ENCODE measurements around the gene ZNF223.
A peak's percentile ranks its signal among the peaks of the same experiment; 100 is the strongest.

ZNF223 gene

DNA sequence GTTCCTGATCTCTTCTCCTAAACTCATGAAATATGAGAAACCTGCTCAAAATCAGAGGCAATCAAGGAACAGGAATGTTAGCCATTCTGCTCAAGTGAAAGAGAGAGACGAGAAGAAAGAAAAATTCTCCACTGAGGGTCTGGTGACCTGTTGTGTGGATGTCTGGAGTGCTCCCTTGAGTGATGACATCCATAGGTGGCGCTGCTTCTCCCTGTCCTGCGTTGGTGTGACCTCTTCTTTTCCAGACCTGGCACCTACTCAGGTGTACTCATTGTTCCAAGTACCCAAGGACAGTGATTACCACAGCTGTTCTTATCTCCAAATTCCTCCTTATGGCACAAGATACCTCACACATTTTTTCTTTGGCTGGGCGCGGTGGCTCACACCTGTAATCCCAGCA is 4.0 kb downstream of the ZNF223 start:
- no peak overlapping the region for H3K9ac ChIP-seq
- H3K4me2 ChIP-seq = no peak overlapping the region
- H3K27ac ChIP-seq = no peak overlapping the region
- no peak for TF ChIP-seq Cebpa-rat (IDR thresholded peaks at IDR 0.05)
- peaks cover 7 to 17% (median 16%) of the 10 kb centered on the region in 10 experiments; a peak in 15 of 20 replicates for H3K4me1 ChIP-seq
- H3K27me3 ChIP-seq = no peaks in the 10 kb centered on the region; a peak in 1 of 22 replicates
- peaks cover 15 to 51% (median 26%) of the 10 kb centered on the region in 11 experiments; a peak in 20 of 22 replicates for H3K9me3 ChIP-seq (replicated peaks in 1 of 11)
- H3K4me3 ChIP-seq = no peak overlapping the region
- peaks cover 32 to 70% (median 51%) of the 10 kb centered on the region in 11 experiments; a peak in 21 of 22 replicates for H3K36me3 ChIP-seq
- no peaks in the 10 kb centered on the region for H4K20me1 ChIP-seq

GRCh38 chr19:44059229-44059628 is 7.4 kb downstream of the ZNF223 start:
- Histone ChIP-seq H3K4me1 (peaks cover 0 to 16% (median 9%) of the 10 kb centered on the region in 10 experiments; a peak in 9 of 20 replicates), H3K27me3 (no peaks in the 10 kb centered on the region), H3K9ac (no peak overlapping the region), H3K9me3 (replicated peaks in 1 of 11) (peaks cover 19 to 61% (median 29%) of the 10 kb centered on the region in 11 experiments), H3K4me2 (peak overlapping the region in 5 of 11 experiments; percentile 10 to 48 (median 42); a peak in 10 of 22 replicates), H3K36me3 (peaks cover 66 to 100% (median 83%) of the 10 kb centered on the region in 11 experiments), H4K20me1 (no peaks in the 10 kb centered on the region), H3K4me3 (no peak overlapping the region), H3K27ac (no peak overlapping the region)
- no peak for TF ChIP-seq Cebpa-rat (IDR thresholded peaks at IDR 0.05)

DNA sequence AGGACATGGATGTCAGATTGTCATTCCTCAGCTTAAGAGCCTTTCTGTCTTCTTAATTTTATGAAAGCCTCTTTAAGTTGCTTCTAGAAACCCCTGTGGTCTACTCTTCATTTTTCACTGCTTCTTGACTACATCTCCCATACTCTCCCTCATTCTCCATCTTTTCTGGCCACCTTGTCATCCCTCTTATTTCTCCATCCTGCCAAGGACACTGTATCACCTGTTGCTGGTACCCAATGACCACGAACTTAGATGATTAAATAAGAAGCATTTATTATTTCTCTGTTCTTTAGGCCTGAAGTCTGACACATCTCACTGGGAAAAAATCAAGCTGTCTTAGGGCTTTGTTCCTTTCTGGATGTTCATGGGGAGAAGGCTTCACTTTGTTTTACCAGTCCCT is 9.2 kb downstream of the ZNF223 start:
- H3K27me3 ChIP-seq = no peaks in the 10 kb centered on the region
- H3K36me3 ChIP-seq = peaks cover 67 to 100% (median 84%) of the 10 kb centered on the region in 11 experiments
- H3K9me3 ChIP-seq (replicated peaks in 1 of 11) = peaks cover 21 to 61% (median 35%) of the 10 kb centered on the region in 11 experiments
- no peak overlapping the region for H3K9ac ChIP-seq
- H3K4me2 ChIP-seq = no peak overlapping the region
- no peak overlapping the region for H3K27ac ChIP-seq
- H3K4me1 ChIP-seq = peaks cover 0 to 16% (median 9%) of the 10 kb centered on the region in 10 experiments; a peak in 9 of 20 replicates
- TF ChIP-seq Cebpa-rat (IDR thresholded peaks at IDR 0.05) = no peak
- no peak overlapping the region for H3K4me3 ChIP-seq
- H4K20me1 ChIP-seq = no peaks in the 10 kb centered on the region

DNA sequence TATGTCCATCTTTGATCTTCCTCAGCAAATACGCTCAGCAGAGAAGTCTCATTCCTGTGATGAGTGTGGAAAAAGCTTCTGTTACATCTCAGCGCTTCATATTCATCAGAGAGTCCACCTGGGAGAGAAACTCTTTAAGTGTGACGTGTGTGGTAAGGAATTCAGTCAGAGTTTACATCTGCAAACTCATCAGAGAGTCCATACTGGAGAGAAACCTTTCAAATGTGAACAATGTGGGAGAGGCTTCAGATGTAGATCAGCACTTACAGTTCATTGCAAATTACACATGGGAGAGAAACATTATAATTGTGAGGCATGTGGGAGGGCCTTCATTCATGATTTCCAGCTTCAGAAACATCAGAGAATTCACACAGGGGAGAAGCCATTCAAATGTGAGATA is 14.5 kb downstream of the ZNF223 start:
- peaks cover 59 to 78% (median 73%) of the 10 kb centered on the region in 11 experiments for H3K36me3 ChIP-seq
- H3K27ac ChIP-seq = no peak overlapping the region
- H3K9me3 ChIP-seq (replicated peaks in 1 of 11) = peaks cover 73 to 99% (median 88%) of the 10 kb centered on the region in 11 experiments
- H3K4me2 ChIP-seq = no peak overlapping the region
- no peak overlapping the region for H3K9ac ChIP-seq
- no peaks in the 10 kb centered on the region for H3K27me3 ChIP-seq
- no peaks in the 10 kb centered on the region for H4K20me1 ChIP-seq
- H3K4me1 ChIP-seq = peaks cover 0 to 4% (median 2%) of the 10 kb centered on the region in 10 experiments; a peak in 8 of 20 replicates
- TF ChIP-seq Cebpa-rat (IDR thresholded peaks at IDR 0.05) = no peak
- peak overlapping the region in 6 of 10 experiments; percentile 4 to 39 (median 27); a peak in 7 of 20 replicates for H3K4me3 ChIP-seq

DNA sequence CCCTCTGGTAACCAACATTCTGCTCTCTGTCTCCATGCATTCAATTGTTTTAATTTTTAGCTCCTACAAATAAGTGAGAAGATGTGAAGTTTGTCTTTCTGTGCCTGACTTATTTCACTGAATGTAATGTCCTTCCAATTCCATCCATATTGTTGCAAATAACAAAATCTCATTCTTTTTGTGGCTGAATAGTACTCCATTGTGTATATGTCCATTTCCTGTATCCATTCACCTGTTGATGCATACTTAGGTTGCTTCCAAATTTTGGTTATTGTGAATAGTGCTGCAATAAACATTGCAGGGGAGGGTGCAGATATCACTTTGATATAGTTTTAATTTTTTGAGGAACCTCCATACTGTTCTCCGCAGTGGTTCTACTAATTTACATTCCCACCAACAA is 17.6 kb downstream of the ZNF223 start:
- H4K20me1 ChIP-seq = no peaks in the 10 kb centered on the region
- H3K36me3 ChIP-seq = peaks cover 38 to 47% (median 41%) of the 10 kb centered on the region in 11 experiments
- H3K4me3 ChIP-seq = no peak overlapping the region
- no peaks in the 10 kb centered on the region for H3K27me3 ChIP-seq
- TF ChIP-seq Cebpa-rat (IDR thresholded peaks at IDR 0.05) = no peak
- H3K9ac ChIP-seq = no peak overlapping the region
- H3K4me1 ChIP-seq = peaks cover 9 to 19% (median 17%) of the 10 kb centered on the region in 10 experiments
- H3K4me2 ChIP-seq = no peak overlapping the region
- H3K9me3 ChIP-seq (replicated peaks in 1 of 11) = peaks cover 63 to 73% (median 72%) of the 10 kb centered on the region in 11 experiments
- no peak overlapping the region for H3K27ac ChIP-seq

- Histone ChIP-seq H3K9ac (peak within 1 kb of the TSS; percentile 56 to 82 (median 78)), H3K4me1 (peaks cover 9 to 19% (median 17%) of the 10 kb centered on the region in 10 experiments), H3K9me3 (replicated peaks in 1 of 11) (peaks cover 38 to 52% (median 46%) of the 10 kb centered on the region in 11 experiments), H3K27ac (peak within 1 kb of the TSS; percentile 5 to 80 (median 63); a peak in 20 of 22 replicates), H3K36me3 (peaks cover 19 to 32% (median 27%) of the 10 kb centered on the region in 11 experiments), H3K4me2 (peak within 1 kb of the TSS; percentile 87 to 98 (median 96)), H4K20me1 (no peaks in the 10 kb centered on the region), H3K27me3 (no peaks in the 10 kb centered on the region), H3K4me3 (peak within 1 kb of the TSS; percentile 69 to 85 (median 78))
- no peak for TF ChIP-seq Cebpa-rat (IDR thresholded peaks at IDR 0.05)
Measured at GRCh38 chr19:44071824-44072542, 20.1 kb downstream of the ZNF223 start, which contains the start of gene ZNF284. Gene ZNF284, plus strand, starts transcription at chr19:44072159. Its CDS starts 4,231 bp downstream, at chr19:44076390.

DNA sequence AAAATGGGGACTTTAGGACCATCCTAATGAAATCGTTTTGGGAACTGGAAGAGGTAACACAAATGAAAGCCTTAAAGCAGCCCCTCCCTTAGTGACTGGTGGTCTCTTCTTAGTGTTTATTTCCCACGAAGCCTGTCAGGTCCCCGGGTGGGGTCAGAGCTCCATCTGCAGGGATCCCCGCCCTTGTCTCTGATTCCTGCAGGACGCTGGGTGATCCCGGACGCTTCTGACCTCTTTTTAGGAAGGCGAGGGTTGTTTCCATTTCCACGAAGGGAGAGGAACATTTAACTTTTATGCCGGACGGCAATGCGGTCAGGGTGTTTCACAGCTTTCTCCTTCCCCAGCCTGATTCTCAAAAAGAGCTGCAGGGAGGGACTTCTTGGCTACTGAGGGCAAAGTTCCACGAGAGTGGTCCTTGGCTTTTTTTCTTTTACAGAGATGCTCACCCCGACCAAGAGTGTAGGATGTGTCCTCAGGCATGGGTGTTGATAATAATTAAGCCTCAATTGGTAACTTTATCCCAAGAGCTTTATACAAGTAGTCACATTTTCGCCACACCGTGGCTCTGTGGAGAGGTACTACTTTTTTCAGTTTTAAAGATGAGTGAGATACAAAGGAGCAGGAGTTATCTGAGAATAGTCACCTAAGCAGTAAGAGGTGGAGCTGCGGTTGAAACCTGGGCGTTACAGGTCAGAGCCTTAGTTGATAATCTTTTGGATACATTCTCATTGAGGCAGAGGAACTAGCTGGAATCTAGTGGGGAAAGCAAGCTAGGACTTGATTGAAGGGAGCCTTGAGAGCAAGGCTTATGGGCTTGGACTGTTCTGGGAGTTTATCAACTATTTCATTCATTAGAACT is 20.9 kb downstream of the ZNF223 start:
- H3K9ac ChIP-seq = peak overlapping the region; percentile 56 to 82 (median 78)
- H3K36me3 ChIP-seq = peaks cover 19 to 32% (median 27%) of the 10 kb centered on the region in 11 experiments
- peak overlapping the region in 9 of 11 experiments; percentile 25 to 80 (median 63); a peak in 12 of 22 replicates for H3K27ac ChIP-seq
- H4K20me1 ChIP-seq = no peaks in the 10 kb centered on the region
- no peak for TF ChIP-seq Cebpa-rat (IDR thresholded peaks at IDR 0.05)
- H3K4me3 ChIP-seq = peak overlapping the region; percentile 69 to 85 (median 78)
- H3K4me2 ChIP-seq = peak overlapping the region; percentile 87 to 98 (median 96)
- H3K27me3 ChIP-seq = no peaks in the 10 kb centered on the region
- H3K4me1 ChIP-seq = peaks cover 9 to 19% (median 17%) of the 10 kb centered on the region in 10 experiments
- peaks cover 30 to 44% (median 38%) of the 10 kb centered on the region in 11 experiments for H3K9me3 ChIP-seq (replicated peaks in 1 of 11)

GRCh38 chr19:44076325-44076724 is 24.5 kb downstream of the ZNF223 start:
- Histone ChIP-seq H3K4me2 (no peak overlapping the region), H4K20me1 (no peaks in the 10 kb centered on the region), H3K4me3 (no peak overlapping the region), H3K27ac (no peak overlapping the region), H3K9ac (no peak overlapping the region), H3K9me3 (replicated peaks in 1 of 11) (peaks cover 0 to 9% (median 2%) of the 10 kb centered on the region in 11 experiments; a peak in 16 of 22 replicates), H3K4me1 (peaks cover 9 to 16% (median 15%) of the 10 kb centered on the region in 10 experiments), H3K36me3 (peaks cover 40 to 57% (median 46%) of the 10 kb centered on the region in 11 experiments), H3K27me3 (no peaks in the 10 kb centered on the region)
- no peak for TF ChIP-seq Cebpa-rat (IDR thresholded peaks at IDR 0.05)

Measured in BLaER1 treated with 17β-estradiol and CSF1 and Interleukin-3, amounts not matched to agents 10 nM and 100 nM (cell line).